HG03442 (cell line): ENCODE data around the gene CBLC.
A peak's percentile ranks its signal among the peaks of the same experiment; 100 is the strongest.
"Not testable (repeated sequence)": the region's sequence is repeated elsewhere in the genome, so short reads cannot be mapped to it uniquely, and the experiment has no call there.

Source experiments
- ATAC-seq: cut with Tn5 transposase; IDR thresholded peaks from one replicate; pipeline ENCODE4 v1.9.1; 2021; ENCODE audit warnings: mild to moderate bottlenecking, moderate library complexity; ENCODE audit not compliant: unreplicated experiment

CBLC gene

DNA sequence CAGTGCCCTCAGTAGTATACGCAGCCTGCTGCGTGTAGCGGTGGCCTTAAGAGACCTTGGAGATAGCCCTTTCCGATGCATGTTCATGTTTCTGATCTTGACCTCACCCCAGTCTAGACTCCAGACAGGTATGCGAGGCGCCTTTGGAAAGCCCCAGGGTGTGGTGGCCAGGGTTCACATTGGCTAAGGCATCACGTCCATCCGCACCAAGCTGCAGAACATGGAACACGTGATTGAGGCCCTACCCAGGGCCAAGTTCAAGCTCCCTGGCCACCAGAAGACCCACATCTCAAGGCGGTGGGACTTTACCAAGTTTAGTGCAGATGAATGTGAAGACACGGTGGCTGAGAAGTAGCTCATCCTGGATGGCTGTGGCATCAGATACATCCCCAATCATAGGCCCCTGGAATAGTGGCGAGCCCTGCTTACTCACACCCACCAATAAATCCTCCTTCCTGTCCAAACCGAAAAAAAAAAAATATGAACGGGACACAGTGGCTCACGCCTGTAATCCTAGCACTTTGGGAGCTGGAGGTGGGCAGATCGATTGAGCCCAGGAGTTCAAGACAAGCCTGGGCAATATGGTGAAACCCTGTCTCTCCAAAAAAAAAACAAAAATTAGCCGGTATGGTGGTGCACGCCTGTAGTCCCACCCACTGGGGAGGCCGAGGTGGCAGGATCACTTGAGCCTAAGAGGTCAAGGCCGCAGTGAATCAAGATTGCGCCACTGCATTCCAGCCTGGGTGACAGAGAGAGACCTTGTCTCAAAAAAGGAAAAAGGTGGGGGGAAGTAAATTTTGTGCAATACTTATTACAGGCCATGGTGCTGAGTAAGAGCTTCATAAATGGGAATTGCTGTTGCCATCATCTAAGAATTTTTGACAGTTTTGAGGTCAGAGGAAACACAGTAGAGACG is 12.4 kb upstream of the CBLC start:
- ATAC-seq: no peak

DNA sequence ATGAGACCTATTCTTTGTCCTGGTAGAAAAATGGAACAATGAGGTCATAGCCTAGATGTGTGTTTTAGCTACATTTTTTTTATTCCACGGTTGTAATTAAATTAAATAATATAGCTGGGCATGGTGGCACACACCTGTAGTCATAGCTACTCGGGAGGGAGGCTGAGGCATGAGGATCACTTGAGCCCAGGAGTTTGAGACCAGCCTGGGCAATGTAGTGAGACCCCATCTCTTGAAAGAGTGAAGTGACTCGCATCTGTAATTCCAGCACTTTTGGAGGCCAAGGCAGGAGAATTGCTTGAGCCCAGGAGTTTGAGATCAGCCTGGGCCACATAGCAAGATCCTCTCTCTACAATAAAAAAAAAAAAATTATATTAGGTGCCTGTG is 11.7 kb upstream of the CBLC start:
- no peak for ATAC-seq

DNA sequence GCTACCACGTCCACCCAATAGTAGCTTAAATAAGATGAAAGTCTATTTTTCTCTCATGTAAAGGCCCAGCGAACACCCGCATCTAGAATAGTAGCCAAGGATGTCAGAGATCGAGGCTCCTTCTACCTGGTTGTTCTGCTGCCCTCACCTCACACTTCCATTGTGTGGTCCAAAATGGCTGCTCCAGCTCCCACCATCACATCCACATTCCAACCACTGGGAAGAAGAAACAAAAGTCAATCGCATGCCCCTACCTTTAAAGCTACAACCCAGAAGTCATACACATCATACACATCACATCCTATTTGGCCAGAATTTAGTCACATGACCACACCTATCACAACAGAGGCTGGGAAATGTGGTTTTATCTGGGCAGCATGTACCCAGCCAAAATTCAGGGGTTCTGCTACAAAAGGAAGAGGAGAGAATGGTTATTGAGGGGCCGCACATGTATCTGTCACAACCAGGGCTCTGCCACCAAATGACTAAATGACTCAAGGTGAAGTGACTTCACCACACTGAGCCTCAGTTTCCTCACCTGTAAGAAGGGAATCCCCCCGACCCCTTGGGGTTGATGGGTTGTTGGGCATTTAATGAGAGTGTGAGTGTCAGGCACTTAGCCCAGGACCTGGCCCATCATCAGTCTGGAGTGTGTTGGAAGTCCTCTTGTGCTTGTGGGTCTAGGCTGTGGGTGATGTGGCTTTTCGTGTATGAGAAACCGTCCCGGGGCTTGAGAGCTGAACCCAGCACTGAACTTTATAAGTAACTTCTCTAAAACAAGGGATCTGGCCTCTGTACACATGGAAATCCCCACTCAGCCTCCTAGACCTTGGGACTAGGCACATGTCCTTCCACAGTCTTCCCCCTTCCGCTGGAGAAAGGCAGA is 10.2 kb upstream of the CBLC start:
- no peak for ATAC-seq

GRCh38 chr19:44770550-44771257 is 7.0 kb upstream of the CBLC start:
- ATAC-seq: peak; percentile 96

GRCh38 chr19:44772144-44772543 is 5.5 kb upstream of the CBLC start:
- ATAC-seq: not testable (repeated sequence)

DNA sequence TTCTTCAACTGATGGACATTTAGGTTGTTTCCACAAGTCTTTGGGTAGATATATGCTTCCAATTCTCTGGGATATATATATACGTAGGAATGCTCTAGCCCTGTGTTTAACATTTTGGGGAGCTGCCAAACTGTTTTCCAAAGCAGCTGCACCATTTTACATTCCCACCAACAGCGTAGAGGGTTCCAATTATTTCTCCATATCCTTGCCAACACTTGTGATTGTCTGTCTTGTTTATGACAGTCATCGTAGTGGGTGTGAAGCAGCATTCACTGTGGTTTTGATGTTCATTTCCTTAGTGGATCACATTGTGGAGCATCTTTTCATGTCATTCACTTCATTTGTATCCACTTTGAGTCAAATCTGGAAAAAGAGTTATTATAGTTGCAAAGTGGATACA is 4.7 kb upstream of the CBLC start:
- no peak for ATAC-seq

GRCh38 chr19:44775676-44776240 is 1.9 kb upstream of the CBLC start:
- no peak for ATAC-seq

- ATAC-seq: no peak
Measured at GRCh38 chr19:44776402-44777096, 1.1 kb upstream of the CBLC start.

- no peak for ATAC-seq
Measured at GRCh38 chr19:44779150-44779549, 1.5 kb downstream of the CBLC start.

GRCh38 chr19:44781694-44782093 is 4.0 kb downstream of the CBLC start:
- not testable (repeated sequence) for ATAC-seq

- ATAC-seq: no peak
Measured at GRCh38 chr19:44782729-44783128, 5.0 kb downstream of the CBLC start.

DNA sequence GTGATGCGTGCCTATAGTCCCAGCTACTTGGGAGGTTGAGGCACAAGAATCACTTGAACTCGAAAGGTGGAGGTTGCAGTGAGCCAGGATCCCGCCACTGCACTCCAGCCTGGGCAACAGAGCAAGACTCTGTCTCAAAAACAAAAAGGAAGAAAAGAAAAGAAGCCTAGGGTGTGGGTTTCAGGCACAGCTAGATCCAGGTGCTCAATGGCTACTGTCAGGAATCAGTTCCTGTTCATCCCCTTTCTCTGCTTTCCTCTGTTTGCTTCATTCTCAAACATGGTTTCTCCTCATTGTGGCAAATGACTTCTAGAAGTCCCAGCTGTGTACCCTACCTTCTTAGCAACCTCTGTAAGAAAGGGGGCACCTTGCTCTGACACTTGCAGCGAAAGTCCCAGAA is 5.9 kb downstream of the CBLC start:
- ATAC-seq: no peak

GRCh38 chr19:44785271-44785670 is 7.6 kb downstream of the CBLC start:
- ATAC-seq: no peak

GRCh38 chr19:44785993-44786392 is 8.3 kb downstream of the CBLC start:
- no peak for ATAC-seq

DNA sequence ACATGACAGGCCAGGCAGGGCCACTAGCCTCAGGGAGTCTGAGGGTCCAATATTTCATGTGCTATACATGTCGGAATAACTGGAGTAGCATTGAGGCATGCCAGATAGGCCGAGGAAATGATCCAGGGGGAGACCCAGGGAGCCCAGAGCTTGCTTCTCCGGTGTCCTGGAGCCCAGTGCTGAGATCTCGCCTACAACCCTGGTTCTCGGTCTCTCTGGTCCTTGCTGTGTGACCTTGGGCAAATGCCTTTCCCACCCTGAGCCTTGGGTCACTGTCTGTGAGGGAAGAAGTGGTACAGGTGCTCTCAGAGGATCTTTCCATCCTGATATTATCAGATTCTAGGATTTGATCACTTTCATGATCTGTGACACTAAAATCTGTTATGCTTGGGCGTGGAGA is 11.3 kb downstream of the CBLC start:
- ATAC-seq: no peak

- ATAC-seq: no peak
Measured at GRCh38 chr19:44789943-44790483, 12.3 kb downstream of the CBLC start.

GRCh38 chr19:44792281-44792680 is 14.6 kb downstream of the CBLC start:
- ATAC-seq: no peak

DNA sequence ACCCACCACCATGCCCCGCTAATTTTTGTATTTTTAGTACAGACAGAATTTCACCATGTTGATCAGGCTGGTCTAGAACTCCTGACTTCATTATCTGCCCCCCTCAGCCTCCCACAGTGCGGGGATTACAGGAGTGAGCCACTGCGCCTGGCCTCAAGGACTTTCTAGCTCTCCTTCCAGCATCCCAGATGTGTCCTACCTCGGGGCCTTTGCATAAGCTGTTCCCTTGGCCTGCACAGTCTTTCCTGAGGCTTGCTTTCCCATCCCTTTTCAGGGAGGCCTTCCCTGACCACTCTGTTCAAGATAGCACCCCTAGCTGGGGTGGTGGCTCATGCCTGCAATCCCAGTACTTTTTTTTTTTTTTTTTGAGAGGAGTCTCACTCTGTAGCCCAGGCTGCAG is 16.9 kb downstream of the CBLC start:
- no peak for ATAC-seq

- no peak for ATAC-seq
Measured at GRCh38 chr19:44795398-44795987, 17.8 kb downstream of the CBLC start.

- no peak for ATAC-seq
Measured at GRCh38 chr19:44796701-44797115, 19.0 kb downstream of the CBLC start.
